MCF 10A (cell line): ENCODE measurements around the gene SLC1A7. TPM values are rescaled to one million over a fixed set of nuclear protein-coding genes. Genes with fewer than 3 reads are reported as not detected.

Experiments
- BruUV-seq: library from RNA; stranded (reverse); fragments of 400-500 nt; replicated peaks from 2 replicates; lab custom pipeline; 2021; lab: Mats Ljungman, UMichigan
- CTCF ChIA-PET: fragments of 300-600 bp; sonication (Branson Sonifier 250); formaldehyde crosslinking; extraction: SDS; loops from one replicate; lab custom pipeline; 2021; ENCODE audit warnings: antibody characterized with exemption, inconsistent platforms; lab: Yijun Ruan, JAX
- POLR2A ChIA-PET: fragments of 300-600, 350-650 bp; sonication (Branson Sonifier 250); formaldehyde crosslinking; extraction: SDS; loops from one replicate; lab custom pipeline; 2020; ENCODE audit warnings: antibody characterized with exemption, inconsistent platforms; lab: Yijun Ruan, JAX
- DNase-seq: peaks from one replicate; pipeline ENCODE4 v3.0.0-alpha.2; 2018; ENCODE audit not compliant: unreplicated experiment
- H3K27ac Mint-ChIP-seq: one replicate; pipeline ENCODE4 v1.8.0; 2022; ENCODE audit warnings: mild to moderate bottlenecking, low read depth, mixed read lengths; ENCODE audit not compliant: unreplicated experiment
- H3K27me3 Mint-ChIP-seq: one replicate; pipeline ENCODE4 v1.8.0; 2022; ENCODE audit warnings: mixed read lengths; ENCODE audit not compliant: insufficient read depth, unreplicated experiment
- H3K36me3 Mint-ChIP-seq: one replicate; pipeline ENCODE4 v1.8.0; 2022; ENCODE audit warnings: mild to moderate bottlenecking, moderate library complexity, mixed read lengths; ENCODE audit not compliant: insufficient read depth, unreplicated experiment
- H3K4me1 Mint-ChIP-seq: one replicate; pipeline ENCODE4 v1.8.0; 2022; ENCODE audit warnings: mixed read lengths; ENCODE audit not compliant: insufficient read depth, unreplicated experiment
- H3K4me3 Mint-ChIP-seq: one replicate; pipeline ENCODE4 v1.8.0; 2022; ENCODE audit warnings: mild to moderate bottlenecking, moderate library complexity, mixed read lengths; ENCODE audit not compliant: unreplicated experiment
- H3K9me3 Mint-ChIP-seq: one replicate; pipeline ENCODE4 v1.8.0; 2022; ENCODE audit warnings: mixed read lengths; ENCODE audit not compliant: unreplicated experiment
- intact Hi-C: fragments of 100-400 bp; cut with micrococcal nuclease; formaldehyde crosslinking; loops from 2 replicates; pipeline ENCODE4 v1.14.1; 2022
- total RNA-seq: library from RNA; stranded (reverse); gene quantifications from 2 replicates; pipeline ENCODE4 v1.2.3, GENCODE V29; 2022
- TF ChIP-seq, protein P1 (sequence below): fragments of 200-600 bp; IDR thresholded peaks from one replicate; pipeline ENCODE4 v1.8.0; 2022; ENCODE audit warnings: antibody characterized with exemption, mild to moderate bottlenecking; ENCODE audit not compliant: unreplicated experiment

SLC1A7 gene
- total RNA-seq, 1 experiment from 2014 or later: not detected

DNA sequence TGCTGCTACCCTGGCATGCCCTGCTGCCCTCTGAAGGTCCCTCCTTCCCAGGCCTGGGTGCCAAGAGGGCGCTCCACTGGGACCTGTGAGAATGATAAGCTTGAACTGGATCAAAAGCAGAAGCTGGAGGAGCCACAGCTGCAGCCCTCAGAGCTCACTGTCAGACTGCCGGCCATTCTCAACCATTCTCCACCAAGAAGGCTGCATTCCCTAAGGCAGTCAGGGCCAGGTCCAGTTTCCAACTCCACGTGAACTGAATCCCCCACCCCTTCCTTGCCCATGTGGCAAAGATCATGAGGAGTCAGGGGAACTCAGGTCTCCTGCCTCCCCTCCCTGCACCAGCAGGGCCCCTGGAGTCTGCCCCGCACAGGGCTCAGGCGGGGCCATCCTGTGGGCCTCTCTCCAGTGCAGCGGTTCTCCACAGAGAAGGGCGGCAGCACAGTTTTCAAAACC lies 19.5 kb downstream of the SLC1A7 start:
- TF ChIP-seq, protein P1, sequence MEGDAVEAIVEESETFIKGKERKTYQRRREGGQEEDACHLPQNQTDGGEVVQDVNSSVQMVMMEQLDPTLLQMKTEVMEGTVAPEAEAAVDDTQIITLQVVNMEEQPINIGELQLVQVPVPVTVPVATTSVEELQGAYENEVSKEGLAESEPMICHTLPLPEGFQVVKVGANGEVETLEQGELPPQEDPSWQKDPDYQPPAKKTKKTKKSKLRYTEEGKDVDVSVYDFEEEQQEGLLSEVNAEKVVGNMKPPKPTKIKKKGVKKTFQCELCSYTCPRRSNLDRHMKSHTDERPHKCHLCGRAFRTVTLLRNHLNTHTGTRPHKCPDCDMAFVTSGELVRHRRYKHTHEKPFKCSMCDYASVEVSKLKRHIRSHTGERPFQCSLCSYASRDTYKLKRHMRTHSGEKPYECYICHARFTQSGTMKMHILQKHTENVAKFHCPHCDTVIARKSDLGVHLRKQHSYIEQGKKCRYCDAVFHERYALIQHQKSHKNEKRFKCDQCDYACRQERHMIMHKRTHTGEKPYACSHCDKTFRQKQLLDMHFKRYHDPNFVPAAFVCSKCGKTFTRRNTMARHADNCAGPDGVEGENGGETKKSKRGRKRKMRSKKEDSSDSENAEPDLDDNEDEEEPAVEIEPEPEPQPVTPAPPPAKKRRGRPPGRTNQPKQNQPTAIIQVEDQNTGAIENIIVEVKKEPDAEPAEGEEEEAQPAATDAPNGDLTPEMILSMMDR: no peak
- H3K4me3 Mint-ChIP-seq: no peak overlapping the region
- no peaks in the 10 kb centered on the region for H3K4me1 Mint-ChIP-seq
- no peak for DNase-seq
- no TSS peak for BruUV-seq
- POLR2A ChIA-PET: no interaction called here
- peaks cover 6% of the 10 kb centered on the region for H3K36me3 Mint-ChIP-seq
- no peak overlapping the region for H3K27ac Mint-ChIP-seq
- no peaks in the 10 kb centered on the region for H3K27me3 Mint-ChIP-seq
- intact Hi-C loops: no loop called here
- H3K9me3 Mint-ChIP-seq: no peaks in the 10 kb centered on the region
- CTCF ChIA-PET: no interaction called here

DNA sequence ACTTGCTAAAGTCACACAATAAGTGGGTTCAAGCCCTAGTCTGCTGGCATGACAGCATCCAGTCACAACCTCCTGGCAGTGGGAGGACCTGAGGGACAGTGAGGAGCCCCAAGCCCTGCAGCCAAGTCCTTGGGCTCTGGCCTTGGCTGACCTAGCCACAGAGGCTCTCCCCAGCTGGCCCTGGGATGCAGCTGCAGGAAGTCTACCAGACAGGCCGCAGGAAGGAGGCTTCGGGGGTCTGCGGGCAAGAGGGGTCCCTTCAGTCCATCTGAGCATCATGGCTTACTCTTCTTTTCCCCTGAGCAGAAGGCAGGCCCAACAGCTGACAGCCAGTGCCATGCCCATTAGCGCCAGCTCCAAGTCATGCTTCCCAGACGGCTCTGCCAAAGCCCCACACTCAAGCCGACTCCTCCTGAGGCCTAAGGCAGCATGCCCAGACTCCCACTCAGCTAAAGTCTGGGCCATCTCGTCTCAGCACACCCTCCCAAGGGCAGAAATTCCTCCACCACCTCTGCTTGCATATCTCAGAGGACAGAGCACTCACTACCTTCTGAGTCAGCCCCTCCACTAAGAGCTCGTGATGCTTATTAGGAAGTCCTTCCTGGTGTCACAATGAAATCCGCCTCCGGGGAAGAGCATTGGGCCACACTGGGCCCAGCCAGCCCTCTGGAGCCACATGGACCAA lies 20.1 kb downstream of the SLC1A7 start:
- Mint-ChIP-seq H3K36me3 (peaks cover 6% of the 10 kb centered on the region), H3K4me1 (no peaks in the 10 kb centered on the region), H3K9me3 (no peaks in the 10 kb centered on the region), H3K27ac (no peak overlapping the region), H3K27me3 (no peaks in the 10 kb centered on the region), H3K4me3 (no peak overlapping the region)
- BruUV-seq: no TSS peak
- DNase-seq: no peak
- intact Hi-C loops: no loop called here
- ChIA-PET CTCF (interaction anchor here (0.6 kb wide), 1 partner anchor 38 kb away, joined by 3 read pairs; no protein-coding TSS in a partner anchor), POLR2A (no interaction called here)
- TF ChIP-seq, protein P1: no peak

DNA sequence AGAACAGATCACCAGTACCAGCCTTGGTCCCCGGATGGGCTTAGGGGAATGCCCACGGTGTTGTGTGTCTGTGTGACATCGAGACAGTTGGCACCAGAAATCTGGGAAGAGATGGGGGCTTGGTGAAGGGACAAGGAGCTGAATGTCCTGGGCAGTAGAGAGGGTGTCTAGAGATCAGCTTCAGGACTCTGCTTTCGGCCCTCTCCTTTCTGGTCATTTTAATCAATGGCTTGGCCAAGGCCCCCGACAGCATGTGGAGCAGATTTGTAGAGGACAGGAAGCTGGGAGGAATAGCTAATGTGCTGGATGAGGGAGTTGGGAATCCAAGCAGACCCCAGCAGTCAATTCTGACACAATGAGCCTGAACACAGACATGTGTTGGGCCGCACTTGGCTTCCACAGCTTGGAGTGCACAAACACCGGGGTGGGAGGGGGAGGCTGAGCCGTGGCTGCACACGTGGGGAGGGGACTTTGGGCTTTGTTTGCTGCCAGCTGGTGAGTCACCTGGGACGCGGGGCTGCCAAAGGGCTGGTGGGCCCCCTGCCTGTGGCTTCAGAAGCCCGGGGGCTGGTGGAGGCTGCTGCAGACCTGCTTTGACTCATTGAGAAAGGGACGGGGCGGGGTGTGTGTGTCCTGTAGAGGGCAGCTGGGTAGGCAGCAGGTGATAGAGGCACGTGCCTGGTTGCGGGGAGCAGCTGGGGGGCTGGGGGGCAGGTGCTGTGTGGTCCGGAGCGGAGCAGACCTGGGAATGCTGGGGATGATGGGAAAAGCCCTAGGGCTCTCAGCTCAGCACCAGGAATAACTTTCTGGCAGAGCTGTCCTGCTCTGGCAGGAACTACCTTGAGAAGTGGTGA lies 20.9 kb downstream of the SLC1A7 start:
- H3K27me3 Mint-ChIP-seq: no peaks in the 10 kb centered on the region
- H3K4me1 Mint-ChIP-seq: no peaks in the 10 kb centered on the region
- intact Hi-C loops: no loop called here
- no peak overlapping the region for H3K4me3 Mint-ChIP-seq
- TF ChIP-seq, protein P1: no peak
- DNase-seq: no peak
- ChIA-PET CTCF (no interaction called here), POLR2A (no interaction called here)
- BruUV-seq: no TSS peak
- H3K27ac Mint-ChIP-seq: no peak overlapping the region
- no peaks in the 10 kb centered on the region for H3K9me3 Mint-ChIP-seq
- H3K36me3 Mint-ChIP-seq: peaks cover 6% of the 10 kb centered on the region

DNA sequence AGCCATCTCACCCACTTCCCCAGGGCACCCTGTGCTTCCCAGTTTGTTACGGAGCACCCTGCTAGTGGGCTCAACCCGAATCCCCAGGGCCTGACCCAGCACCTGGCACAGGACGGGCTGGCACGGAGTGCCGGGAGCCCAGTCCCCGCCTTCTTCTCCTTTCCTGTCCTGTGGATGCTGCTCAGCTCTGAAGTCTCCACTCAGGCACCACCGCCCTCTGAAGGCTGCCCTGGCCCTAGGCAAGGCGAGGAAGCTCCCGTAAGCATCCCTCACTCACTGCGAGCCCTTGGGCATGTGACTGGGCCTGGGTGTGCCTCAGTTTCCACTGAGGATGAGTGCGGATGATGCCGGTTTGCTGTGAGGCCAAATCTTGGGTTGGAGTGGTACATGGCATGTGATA lies 21.8 kb downstream of the SLC1A7 start:
- intact Hi-C loops: no loop called here
- Mint-ChIP-seq H3K27me3 (no peaks in the 10 kb centered on the region), H3K9me3 (no peaks in the 10 kb centered on the region), H3K27ac (no peak overlapping the region), H3K4me1 (no peaks in the 10 kb centered on the region), H3K36me3 (peaks cover 6% of the 10 kb centered on the region), H3K4me3 (no peak overlapping the region)
- CTCF ChIA-PET: no interaction called here
- POLR2A ChIA-PET: no interaction called here
- no peak for DNase-seq
- no TSS peak for BruUV-seq
- TF ChIP-seq, protein P1: no peak
